ENCODE data around the gene SLC26A8.
"Not testable (repeated sequence)": the region's sequence is repeated elsewhere in the genome, so short reads cannot be mapped to it uniquely, and the experiment has no call there.

Gene SLC26A8

DNA sequence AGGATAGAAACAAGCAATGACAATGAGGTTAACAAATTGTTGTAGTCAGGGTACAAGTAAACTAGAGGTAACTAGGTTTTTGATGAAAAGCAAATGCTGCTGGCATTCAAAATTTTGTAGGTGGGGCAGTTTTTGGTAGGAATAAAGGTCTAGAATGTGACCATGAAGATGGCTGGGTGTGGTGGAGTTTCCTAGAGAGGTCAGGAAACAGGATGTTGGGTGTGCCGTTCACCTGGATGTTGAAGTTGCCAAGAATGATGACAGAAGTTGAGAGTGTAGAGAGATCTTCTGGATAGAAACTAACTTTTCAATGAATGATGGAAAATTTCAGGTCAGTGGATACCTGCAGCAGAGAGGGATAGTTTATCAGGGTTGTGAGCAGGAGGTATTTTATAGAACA lies 25.9 kb upstream of the SLC26A8 start:
- no peak for DNase-seq (ENCODE audit: low read depth)

DNA sequence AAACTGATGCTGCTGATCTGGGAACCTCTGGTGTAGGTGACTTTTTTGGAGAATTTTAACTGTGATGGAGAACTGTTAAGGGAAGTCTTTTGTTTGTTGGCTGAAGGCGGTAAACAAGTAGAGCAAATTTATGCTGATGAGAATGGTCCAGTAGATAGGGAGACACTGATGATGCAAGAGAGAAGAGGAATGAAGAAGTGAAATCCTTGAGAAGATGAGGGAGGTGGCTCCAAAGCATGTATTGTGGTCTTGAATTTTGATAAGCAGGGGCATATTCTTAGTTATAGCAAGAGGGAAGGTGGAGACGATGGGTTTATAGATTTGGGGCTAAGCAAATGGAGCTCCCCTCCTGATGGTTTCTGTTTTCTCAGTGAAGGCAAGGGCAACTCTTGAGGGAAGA lies 25.1 kb upstream of the SLC26A8 start:
- no peak for DNase-seq (ENCODE audit: low read depth)

DNA sequence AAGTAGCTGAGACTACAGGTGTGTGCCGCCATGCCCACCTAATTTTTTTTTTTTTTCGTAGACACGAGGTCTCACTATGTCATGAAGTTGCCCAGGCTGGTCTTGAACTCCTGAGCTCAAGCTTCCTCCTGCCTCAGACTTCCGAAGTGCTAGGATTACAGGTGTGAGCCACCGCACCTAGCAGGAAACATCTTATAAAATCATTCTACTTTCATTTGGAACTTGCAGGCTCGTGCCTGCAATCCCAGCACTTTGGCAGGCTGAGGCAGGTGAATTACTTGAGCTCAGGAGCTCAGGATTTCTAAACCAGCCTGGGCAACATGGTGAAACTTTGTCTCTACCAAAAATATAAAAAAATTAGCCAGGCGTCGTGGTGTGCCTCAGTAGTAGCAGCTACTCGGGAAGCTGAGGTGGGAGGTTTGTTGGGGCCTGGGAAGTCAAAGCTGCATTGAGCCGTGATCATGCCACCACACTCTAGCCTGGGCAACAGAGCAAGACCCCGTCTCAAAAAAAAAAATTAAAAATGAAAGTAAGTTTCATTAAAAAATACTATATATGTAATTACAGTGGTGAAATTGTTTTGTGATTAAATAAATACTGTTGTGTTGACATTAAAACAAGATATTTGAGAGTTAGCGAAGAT lies 18.3 kb upstream of the SLC26A8 start:
- no peak for DNase-seq (ENCODE audit: low read depth)

DNA sequence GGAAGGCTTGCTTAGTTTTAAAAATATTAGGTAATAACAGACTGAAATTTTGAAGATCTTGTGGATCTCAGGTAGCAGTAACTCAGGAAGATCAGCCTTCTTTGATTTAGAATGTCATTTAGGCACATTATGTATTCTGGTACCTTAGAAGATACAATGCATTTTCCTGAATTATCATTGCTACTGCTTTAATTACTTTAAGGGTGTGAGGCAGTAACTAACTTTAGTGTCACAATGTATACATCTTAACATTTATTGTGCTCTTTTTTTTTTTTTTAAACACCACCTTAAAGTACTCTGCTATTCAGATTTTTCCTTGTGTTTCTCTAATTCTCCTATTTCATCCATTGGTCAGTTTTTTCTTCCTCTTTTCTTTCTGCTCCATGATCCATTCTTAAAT lies 16.5 kb upstream of the SLC26A8 start:
- DNase-seq (ENCODE audit: low read depth) = no peak

DNA sequence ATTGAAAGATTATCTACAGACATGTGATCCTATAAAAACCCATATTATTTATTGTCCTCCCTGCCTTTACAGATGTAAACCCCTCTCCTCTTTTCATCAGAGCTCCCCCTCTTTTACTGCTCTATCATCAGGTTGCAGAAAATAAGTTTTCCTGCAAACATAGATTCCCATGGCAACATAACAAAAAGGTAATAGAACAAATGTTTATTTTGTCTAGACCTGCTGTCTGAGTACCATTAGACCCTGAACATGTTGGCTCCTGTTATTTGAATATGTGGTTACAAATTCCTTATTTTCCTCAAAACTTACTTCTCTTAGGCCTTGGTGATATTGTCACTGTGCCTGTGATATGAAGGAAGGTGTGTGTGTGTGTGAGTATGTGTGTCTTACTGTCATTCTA lies 14.7 kb upstream of the SLC26A8 start:
- no peak for DNase-seq (ENCODE audit: low read depth)

DNA sequence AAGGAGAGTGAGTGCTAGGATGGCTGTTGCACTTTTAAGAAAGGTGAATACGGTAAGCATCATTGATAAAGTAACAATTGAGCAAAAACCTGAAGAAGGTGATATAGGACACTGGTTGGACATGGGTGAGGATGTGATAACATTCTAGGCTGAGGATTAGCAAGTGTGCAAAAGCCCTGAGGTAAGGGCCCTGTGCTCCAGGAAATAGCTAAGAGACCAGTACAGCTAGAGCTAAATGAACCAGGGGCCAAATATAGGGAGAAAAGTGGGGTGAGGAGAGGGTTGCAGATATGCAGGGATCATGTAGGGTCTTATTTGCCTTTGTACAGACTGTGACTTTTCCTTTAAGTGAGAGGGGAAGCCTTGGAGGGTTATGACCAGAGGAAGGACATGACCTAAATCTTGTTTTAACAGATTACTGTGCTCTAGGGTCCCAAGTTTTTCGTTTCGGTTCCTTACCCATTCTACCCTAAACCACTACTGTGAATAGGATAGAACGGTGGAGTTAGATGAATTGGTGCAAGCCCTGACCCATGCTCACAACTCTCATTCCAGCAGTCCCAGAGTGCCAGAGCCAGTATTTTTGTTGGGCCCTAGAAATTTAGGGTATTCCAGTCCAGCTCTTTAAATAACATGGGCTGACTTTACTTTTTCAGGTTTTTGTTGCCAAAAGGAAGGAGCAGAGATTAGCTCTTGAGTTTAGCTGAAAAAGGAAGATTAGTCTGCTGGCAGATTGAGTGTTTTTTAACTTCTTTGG lies 13.9 kb upstream of the SLC26A8 start:
- no peak for DNase-seq (ENCODE audit: low read depth)

DNA sequence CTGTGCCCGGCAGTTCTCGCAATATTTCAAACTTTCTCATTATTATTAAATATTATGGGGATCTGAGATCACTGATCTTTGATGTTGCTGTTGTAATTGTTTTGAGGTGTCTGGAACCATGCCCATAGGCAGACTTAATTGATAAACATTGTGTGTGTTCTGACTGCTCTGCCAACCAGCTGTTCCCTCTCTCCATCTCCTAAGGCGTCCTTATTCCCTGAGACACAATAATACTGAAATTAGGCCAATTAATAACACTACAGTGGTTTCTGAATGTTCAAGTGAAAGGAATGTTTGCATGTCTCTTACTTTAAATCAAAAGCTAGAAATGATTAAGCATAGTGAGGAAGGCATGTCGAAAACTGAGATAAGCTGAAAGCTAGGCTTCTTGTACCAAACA lies 10.8 kb upstream of the SLC26A8 start:
- no peak for DNase-seq (ENCODE audit: low read depth)

DNA sequence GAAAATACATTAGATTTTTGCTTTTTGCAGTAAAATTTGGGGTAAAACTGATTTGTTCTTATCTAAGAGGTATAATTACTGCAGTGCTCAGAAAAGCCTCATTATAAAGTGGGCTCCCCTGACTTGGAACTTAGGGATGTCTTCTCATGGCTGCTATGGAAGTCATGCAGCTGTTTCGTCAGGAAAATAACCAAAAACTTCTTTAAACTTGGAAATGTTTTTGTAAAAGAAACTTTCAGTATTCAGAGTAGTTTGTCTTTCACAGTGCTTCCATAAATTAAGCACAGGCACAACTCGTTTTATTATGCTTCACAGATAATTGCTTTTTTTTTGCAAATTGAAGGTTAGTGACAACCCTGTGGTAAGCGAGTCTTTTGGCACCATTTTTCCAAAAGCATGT lies 10.0 kb upstream of the SLC26A8 start:
- no peak for DNase-seq (ENCODE audit: low read depth)

DNA sequence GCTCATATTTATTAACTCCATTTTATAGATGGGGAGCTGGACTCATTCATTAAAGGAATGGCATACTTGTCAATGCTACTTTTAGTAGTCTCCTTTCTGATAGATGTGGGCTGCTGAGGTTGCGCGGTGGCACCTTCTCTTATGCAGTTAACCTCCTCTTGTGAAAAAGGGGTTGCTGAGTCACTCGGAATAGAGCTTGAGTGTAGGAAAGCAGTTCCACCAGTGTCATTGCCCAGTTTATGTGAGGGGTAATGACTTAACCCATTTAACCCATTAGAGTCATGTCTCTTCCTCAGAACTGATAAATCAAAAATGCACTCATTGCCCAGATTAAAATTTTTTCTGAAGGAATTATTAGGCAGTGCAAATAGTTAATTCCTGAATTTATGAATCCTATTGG lies 9.5 kb upstream of the SLC26A8 start:
- no peak for DNase-seq (ENCODE audit: low read depth)

DNA sequence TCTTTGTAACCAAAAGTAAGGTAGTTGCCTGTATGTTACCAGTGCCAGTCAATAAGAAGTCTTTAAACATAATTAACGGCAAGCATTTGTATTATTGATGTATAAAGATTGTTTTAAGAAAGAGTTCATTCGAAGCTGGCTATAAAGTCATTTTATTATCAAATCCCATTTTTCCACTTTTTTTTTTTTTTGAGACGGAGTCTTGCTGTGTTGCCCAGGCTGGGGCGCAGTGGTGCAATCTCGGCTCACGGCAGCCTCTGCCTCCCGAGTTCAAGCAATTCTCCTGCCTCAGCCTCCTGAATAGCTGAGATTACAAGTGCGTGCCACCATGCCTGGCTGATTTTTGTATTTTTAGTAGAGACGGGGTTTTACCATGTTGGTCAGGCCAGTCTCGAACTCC lies 8.7 kb upstream of the SLC26A8 start:
- DNase-seq (ENCODE audit: low read depth) = not testable (repeated sequence)

DNA sequence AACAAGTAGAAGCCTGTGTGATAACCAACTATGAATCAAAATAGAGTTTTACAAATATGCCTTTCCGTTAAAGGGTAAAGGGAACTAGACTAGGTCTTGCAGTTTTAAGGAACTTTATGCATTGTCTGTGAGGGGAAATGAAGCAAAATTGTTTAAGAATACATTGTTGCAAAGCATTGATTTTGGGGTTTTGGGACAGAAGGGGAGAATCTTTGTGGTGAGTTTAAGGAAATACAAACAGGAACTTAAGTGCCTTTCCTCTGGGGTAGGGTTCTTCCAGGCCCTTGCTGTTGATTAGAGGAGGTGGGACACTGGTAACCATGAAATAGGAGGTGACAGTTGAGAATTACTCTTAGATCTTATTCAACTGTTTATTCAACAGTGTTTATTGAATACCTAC lies 7.8 kb upstream of the SLC26A8 start:
- no peak for DNase-seq (ENCODE audit: low read depth)

DNA sequence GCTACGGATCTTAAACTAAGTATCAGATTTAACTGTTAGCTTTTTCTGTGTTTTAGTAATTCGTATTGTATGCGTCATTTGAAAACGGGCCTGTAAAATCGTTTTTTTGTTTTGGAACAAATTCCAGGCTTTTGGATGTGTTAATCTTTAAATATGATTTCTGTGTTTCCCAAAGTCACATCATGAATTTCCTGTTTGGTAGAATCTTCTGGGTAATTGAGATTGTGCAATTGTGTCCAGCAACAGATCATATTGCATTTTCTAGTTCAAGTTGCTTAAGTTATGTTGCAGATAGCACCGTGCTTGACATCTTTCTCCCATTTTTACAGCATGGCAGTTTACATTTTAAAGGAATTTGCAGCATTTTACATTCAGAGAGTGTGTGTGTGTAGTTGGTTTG lies 5.0 kb upstream of the SLC26A8 start:
- DNase-seq (ENCODE audit: low read depth) = no peak

DNA sequence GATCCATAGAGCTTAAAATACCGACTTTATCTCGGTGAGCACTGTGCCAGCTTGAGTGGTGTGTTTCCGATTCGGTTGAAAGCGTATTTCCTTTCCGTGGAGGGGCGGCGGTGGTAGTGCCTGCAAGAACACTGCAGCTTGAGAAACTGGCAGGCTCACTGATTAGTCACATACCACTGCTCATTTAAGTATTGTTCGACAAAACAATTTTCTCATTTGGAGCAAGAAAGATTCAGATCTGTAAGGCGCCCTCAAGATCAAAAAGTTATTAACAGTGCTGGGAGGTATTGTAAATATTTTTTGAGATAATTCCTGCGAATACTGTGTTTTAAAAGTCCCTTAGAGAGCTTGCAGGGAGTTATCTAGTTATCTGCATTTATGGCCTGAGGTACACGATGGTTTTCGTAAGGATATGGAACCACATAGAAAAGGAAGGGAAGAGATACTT lies 4.5 kb upstream of the SLC26A8 start:
- peak; percentile 63 for DNase-seq (ENCODE audit: low read depth)

DNA sequence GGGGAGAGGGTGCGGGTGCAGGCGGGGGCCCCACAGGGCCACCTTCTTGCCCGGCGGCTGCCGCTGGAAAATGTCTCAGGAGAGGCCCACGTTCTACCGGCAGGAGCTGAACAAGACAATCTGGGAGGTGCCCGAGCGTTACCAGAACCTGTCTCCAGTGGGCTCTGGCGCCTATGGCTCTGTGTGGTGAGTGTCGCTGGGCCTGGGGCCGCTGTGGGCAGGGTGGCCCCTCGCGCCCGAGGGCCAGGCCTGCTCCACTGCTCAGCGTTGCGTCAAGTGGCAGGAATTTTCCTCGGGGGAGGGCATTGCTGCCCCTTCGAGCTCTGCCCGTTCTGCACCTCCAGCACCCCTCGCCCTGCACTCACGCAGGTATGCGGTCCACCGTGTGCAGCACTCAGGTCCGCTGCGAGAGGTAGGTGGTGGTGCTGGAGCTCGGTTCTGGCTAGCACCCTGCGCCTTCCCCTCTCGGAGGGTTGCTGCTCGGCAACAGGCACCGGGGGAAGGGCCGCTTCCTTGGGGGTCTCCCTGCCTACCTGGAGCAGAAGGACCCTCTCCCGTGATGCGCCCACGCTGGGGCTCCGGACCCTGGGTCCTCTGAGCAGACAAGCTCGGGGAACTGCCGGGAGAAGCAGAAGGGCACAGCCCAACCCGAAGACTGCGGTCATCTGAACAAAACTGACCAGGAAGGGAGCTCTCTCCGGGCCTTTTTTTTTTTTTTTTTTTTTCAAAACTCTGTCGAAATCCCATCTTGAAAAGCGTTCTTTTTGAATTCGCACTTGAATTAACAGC lies 3.8 kb upstream of the SLC26A8 start:
- no peak for DNase-seq (ENCODE audit: low read depth)

DNA sequence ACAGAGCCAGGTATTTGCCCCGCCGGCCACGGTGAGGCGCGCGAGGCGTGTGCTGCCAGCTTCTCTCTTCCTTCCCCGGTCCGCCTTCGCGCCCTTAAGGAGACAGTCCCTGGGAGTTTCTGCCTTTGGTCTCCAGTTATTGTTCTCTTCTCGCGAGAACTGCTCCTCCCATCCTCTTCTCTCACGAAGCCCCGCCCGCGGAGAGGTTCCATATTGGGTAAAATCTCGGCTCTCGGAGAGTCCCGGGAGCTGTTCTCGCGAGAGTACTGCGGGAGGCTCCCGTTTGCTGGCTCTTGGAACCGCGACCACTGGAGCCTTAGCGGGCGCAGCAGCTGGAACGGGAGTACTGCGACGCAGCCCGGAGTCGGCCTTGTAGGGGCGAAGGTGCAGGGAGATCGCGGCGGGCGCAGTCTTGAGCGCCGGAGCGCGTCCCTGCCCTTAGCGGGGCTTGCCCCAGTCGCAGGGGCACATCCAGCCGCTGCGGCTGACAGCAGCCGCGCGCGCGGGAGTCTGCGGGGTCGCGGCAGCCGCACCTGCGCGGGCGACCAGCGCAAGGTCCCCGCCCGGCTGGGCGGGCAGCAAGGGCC lies 3.2 kb upstream of the SLC26A8 start, which contains the start of gene MAPK14:
MAPK14 (plus strand) TSS at position 308 of the 587 bp plus-strand sequence. CDS start 350 bp downstream, outside the sequence.
- peak; percentile 95 for DNase-seq (ENCODE audit: low read depth)

DNA sequence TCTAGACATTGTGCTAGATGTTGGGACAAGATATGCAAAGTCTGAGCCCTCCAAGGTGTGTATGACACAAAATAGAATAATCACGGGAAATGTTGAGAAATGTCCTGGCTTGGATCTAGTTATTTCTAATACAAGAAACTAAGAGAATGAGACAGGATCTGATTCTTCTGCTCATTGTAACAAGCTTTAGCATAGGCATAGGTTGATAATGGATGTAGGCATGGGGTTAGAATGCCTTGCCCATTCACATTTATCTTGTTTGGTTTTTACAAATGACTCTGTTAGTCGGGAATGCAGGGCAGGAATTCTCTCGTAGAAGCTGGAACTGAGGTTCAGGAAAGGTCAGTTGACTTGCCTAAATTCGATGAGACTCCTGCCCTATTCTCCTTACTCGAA lies 1.5 kb upstream of the SLC26A8 start:
- no peak for DNase-seq (ENCODE audit: low read depth)

DNA sequence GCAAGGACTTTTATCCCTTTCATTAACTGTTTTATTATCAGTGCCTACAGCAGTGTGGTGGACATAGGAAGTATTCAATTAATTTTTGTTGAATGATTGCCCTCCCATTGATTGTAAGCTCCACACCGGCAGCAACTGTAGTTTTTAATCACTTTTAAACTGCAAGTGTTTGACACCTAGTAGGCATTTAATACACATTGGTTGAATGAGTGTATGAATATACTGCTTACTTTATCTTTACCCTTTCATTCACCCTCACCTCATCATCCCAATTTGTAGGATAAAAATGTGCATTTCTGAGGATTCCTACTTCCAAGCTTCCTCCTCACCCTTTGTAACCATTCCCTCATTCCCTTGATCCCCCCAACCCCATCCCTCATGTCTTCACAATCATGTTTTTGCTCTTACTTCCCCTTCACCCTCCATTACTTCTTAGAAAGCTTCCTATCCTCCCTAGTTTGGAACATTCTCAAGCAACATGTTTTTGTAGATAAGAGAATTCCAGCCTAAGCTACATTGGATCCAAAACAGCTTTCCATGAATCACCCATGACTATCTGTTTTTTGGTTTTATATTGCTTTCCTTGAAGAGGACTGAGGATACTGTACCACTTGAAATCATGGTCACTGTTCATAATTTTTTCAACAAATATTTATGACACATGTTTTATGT lies 955 bp upstream of the SLC26A8 start:
- no peak for DNase-seq (ENCODE audit: low read depth)

DNA sequence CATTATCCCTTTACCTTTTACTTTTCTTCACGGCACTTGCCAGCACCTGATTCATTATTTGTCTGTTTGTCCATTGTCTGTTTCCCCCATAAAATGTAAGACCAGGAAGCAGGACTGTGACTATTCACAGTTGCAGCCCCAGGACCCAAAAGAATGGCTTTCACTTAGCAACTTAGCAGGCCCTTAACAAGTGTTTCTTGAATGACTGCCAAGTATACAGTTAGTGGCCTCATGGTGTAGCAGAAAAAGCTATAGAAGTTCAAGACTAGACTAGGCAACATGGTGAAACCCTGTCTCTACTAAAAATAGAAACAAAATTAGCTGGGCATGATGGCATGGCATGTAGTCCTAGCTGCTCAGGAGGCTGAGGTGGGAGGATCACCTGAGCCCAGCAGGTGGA lies 4.3 kb downstream of the SLC26A8 start:
- no peak for DNase-seq (ENCODE audit: low read depth)

DNA sequence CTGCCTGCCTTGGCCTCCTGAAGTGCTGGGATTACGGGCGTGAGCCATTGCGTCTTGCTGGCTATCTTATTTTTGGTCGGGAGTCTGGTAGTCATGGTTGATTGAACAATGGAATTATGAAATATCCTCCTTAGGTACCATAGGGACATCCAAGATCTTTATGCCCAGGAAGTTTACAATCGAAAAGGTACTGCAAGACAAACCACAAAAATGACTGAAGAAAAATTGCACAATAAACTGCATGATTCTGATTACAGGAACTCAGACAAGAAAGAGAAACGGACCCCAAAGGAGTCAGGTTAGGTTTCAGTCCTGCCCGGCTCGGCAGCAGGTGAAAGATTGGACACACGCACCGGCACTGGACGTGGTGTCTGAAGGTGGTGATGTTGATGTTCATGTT lies 5.3 kb downstream of the SLC26A8 start:
- DNase-seq (ENCODE audit: low read depth) = no peak

DNA sequence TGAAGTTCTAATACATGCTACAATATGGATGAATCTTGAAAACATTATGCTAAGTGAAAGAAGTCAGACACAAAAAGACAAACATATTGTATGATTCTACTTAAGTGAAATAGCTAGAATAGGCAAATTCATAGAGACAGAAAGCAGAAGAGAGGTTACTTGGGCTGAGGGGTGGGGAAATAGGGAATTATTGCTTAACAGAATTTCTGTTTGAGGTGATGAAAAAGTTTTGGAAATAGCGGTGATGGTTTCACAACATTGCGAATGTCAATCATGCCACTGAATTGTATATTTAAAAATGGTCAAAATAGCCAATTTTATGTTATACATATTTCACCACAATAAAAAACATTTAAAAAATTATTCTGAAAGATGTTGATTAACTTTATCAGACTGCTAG lies 6.1 kb downstream of the SLC26A8 start:
- no peak for DNase-seq (ENCODE audit: low read depth)

DNA sequence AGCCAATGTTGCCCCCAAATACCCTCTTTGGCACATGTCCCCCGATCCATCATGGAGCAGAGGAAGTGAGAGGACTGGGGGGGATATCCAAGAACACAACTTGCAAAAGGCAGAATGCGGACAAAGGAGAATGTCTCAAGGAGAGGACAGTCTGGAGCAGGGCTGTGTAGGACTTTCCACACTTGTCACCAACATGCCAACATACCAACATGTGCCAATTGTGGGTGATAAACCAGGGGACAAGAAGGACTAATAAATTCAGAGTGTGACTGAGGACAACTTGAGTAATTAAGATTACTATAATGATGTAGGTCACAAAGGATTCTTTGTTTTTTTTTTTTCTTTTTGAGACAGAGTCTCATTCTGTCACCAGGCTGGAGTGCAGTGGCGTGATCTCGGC lies 8.8 kb downstream of the SLC26A8 start:
- no peak for DNase-seq (ENCODE audit: low read depth)

DNA sequence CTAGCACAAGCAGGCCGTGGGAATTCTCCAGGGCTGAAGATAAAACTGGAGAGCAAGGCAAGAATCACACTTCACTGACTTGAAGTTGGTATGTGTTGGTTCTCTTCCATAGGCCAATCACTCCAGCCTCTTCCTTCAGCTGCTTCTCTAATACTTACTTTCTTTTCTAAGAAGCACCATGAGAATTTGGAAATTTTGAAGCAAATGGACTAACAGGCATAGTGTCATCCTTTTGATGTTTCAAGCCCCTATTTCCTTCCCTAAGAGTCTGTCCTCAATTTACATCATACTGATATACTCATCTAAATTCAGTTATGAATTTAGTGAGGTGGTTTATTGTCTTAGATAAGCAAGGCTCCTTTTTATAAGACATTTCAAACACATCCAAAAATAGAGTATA lies 24.0 kb downstream of the SLC26A8 start:
- no peak for DNase-seq (ENCODE audit: low read depth)

Measured in stimulated activated CD8-positive, alpha-beta memory T cell treated with anti-CD3 and anti-CD28 coated beads, Interleukin-15, amount 100 ng/mL, for 1 hour (primary cell).